GM19438 (cell line): ENCODE measurements around the gene ZNF460.

Experiments used
- ATAC-seq: cut with Tn5 transposase; IDR thresholded peaks from one replicate; pipeline ENCODE4 v1.9.1; 2021; ENCODE audit warnings: low read depth; ENCODE audit not compliant: unreplicated experiment

ZNF460 gene

DNA sequence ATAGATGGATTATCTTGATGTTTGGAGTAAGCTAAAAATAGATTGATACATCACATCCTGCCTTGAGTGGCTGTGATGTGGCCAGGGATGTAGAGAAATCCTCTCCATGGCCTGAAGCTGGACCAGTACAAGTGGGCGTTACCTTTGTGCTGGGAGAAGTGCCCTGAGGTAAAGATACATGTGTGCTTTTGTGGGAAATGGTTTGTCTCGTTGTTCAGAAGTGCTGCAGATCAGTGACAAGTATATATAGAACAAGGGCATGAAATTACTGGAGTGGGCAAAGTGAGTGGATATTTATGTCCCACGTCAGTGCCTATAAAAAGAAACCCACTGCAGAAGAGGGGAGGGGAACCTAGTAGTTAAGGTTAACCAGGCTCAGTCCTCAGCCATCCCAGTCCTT lies 58.6 kb downstream of the ZNF460 start:
- no peak for ATAC-seq

- no peak for ATAC-seq
These were observed 62.3 kb downstream of the ZNF460 start for GRCh38 chr19:57342582-57342981.
